GM12874 (cell line): ENCODE results near the gene GMDS.

Source experiments
- CTCF ChIP-seq: IDR thresholded peaks from 2 replicates; pipeline ENCODE4 v1.5.1; 2011; ENCODE audit warnings: low read depth, mild to moderate bottlenecking, control low read depth, low read length, moderate library complexity; ENCODE audit not compliant: insufficient read depth

Gene GMDS

GRCh38 chr6:1633366-1634021, 611.9 kb downstream of the GMDS start:
- TF ChIP-seq CTCF: no peak

- TF ChIP-seq CTCF: no peak
These were observed 614.2 kb downstream of the GMDS start for GRCh38 chr6:1631251-1631650.

GRCh38 chr6:1630771-1631217, 614.6 kb downstream of the GMDS start:
- TF ChIP-seq CTCF: no peak

DNA sequence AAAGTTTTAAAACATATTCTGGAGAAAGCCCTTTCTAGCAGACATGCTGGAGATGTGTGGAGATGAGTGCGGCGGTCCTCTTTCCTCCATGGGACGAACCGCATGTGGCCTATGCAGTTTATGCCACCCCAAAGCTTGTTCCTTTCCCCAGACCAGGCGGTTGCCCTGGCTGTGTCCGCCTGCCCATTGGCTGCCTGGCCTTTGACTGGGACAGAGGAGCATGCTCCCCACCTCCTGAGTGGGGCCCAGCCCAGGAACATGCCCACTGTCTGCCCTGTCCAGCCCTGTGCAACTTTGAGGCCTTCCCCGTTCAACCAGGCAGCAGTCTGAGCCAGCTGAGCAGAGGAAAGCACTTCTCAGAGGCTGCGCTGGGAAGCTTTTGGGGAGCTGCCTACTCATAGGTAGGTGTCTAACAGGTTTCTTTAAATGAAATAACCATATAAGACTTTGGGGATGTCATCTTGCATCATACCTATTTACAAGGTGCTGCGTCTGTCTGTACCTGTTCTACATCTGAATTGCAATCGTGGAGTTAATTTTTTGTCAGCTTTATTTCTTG, 615.1 kb downstream of the GMDS start:
- no peak for TF ChIP-seq CTCF

- TF ChIP-seq CTCF: no peak
These were observed 616.1 kb downstream of the GMDS start for GRCh38 chr6:1629316-1629715.

DNA sequence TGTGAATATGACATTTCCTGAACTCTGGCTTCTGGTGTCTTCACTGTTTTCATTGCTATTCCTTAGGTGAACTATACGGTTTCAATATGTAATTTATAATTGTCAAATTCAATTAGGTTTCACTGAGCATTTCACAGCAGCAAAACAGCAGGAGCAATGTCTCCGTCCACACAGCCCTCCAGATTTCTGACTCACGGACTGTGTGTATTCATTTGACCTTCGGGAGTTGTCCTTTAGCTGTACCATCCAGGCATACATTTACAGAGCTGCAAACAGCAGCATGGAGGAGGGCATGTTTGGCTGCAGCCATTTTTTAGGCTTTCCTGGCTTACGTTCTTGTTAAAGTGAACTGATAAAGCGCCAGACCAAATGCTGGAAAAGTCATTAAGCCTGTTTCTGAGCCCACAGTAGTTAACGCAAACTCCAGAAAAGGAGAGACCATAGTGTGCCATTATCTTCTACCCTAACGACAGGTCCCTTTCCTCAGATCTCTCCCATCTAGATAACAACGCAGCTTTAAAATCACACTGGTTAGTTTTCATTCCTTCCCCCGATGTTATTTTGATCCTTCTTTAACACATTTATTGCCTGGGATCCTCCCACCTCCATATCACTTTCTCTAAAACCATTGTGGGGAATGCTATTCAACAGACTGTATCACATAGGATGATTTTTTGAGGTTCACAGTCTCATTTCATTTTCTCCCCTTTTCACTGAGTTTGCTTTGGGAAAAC, 617.4 kb downstream of the GMDS start:
- TF ChIP-seq CTCF: no peak

DNA sequence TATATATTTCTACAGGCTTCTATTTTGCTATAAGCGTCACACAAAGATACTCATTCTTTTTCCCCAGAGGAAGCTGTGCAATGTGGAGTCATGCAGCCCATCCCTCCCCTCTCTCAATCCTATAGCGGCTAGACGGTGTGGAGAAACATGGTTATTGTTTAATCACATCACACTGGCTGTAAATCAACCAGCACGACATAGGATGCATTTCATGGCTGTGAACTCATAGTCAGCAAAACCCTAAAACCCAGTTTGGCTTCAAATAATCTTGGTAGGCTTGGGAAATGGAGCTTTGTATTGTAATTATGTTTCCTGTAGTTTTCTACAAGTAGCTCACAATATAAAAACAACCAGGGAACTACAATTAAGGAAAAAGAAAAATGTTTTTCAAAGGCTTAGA, 618.9 kb downstream of the GMDS start:
- no peak for TF ChIP-seq CTCF
